SK-MEL-5 (cell line): ENCODE data around the gene CFAP157. TPM values are rescaled to one million over a fixed set of nuclear protein-coding genes. Genes with fewer than 3 reads are reported as not detected.

ENCODE experiments used
- DNase-seq: peaks from one replicate; pipeline ENCODE4 v3.0.0-alpha.2; 2016; ENCODE audit warnings: low read depth, low spot score
- in situ Hi-C: cut with HindIII; loops from 2 replicates; pipeline ENCODE4 v1.10.0; 2016; ENCODE audit warnings: low sequenced_read_pairs, high pct_unique_total_duplicates, low pct_unique_long_range_greater_than_20kb
- total RNA-seq: library from RNA; depleted of rRNA; stranded (reverse); fragments of >200 nt; shearing (Covaris generic); gene quantifications from 2 replicates; pipeline ENCODE4 v1.2.3, GENCODE V29; 2014

Gene CFAP157
- total RNA-seq, 1 experiment from 2014 or later: 0.11 TPM

DNA sequence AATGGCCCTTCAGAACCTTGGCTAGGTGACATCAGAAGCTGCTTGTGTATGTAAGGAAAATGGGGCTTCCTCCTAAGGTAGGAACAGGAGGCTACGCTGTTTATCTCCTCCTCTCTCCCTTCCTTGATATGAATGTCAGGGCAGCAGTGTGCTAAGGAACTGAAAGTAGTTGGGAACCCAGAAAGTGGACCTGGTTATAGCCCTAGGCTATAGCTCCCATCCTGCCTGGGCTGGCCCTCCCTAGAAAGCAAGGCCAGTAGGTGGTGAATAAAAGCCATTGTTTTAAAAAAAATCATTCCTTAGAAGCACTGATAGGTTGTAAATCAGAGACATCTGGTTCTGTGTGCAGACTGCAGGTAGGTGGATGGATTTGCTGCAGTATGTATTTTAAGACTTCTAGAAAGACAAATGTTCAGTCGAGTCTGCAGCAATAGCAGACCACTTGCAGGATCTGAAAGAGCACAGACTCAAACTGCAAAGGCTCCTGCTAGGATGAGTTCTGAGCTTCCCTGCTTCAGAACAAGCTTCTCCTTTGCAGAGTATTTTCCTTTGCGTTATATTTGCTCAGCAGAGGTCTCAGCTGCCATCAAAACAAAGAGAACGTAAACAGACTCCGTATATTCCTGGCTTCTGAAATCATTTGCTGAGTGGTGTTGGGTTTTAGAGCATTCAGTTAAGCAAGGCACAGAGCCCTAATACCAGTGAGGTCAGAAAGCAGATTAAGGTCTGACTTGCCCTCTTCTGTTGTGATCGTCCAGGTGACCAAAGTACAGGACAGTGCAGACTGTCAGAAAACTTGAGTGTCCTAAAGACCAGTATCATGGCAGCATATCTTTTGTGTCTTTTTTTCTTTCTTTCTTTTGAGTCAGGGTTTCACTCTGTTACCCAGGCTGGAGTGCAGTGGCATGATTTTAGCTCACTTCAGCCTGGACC, 20.1 kb upstream of the CFAP157 start:
- no peak for DNase-seq
- in situ Hi-C loops: no loop called here

DNA sequence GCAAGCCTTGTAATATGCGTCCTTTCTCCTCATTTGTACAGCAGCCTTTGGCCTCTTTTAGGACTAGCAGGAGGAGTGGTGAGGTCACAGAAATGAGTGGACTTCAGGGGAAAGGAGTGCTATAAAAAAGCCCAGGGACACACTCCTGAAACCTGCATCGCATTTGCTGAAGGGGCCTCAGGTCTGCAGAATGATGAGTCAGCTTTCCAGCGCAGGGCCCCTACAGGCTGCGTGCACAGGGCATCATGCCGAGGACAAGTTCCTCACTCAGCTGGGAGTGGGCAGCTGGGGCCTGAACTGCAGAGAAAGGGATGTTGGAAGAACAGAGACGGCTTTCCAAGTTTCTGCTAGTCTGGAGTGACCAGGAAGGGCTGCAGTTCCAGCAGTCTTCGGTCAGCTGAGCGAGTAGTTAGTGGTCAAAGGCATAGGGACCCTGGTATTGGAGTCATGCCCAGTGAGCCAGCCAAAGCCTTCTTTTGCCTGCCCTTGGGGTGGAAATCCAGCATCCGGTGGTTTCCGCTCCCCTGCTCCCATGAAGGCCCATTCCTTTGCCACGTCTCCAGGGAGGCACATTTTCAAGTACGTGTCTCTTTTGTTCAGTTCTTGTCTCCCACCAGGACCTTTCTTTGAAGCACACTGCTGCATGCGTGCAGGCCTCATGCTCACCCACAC, 17.3 kb upstream of the CFAP157 start:
- in situ Hi-C loops: no loop called here

DNA sequence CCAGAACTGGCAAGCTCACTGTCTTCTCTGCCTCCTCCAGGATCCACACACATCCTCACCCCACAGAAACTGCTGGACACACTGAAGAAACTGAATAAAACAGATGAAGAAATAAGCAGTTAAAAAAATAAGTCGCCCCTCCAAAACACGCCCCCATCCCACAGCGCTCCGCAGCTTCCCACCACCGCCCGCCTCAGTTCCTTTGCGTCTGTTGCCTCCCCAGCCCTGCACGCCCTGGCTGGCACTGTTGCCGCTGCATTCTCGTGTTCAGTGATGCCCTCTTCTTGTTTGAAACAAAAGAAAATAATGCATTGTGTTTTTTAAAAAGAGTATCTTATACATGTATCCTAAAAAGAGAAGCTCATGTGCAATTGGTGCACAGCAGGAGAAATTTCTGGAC, 16.1 kb upstream of the CFAP157 start:
- in situ Hi-C loops: no loop called here

More for the DNA sequence above, 17.3 kb upstream of the CFAP157 start:
- no peak for DNase-seq

DNA sequence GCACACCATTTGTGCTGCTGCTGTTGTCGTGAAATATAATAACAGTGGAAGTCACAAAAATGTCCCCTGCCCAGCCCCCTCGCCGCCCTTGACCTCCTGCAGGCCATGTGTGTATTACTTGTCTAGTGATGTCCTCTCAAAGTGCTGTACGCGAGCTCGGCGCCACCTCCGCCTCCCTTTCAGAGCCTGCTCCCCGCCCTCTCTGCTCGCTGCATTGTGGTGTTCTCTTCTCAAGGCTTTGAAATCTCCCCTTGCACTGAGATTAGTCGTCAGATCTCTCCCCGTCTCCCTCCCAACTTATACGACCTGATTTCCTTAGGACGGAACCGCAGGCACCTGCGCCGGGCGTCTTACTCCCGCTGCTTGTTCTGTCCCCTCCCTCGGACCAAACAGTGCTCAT, 14.7 kb upstream of the CFAP157 start:
- DNase-seq: no peak
- in situ Hi-C loops: no loop called here

More for the DNA sequence above, 16.1 kb upstream of the CFAP157 start:
- no peak for DNase-seq

DNA sequence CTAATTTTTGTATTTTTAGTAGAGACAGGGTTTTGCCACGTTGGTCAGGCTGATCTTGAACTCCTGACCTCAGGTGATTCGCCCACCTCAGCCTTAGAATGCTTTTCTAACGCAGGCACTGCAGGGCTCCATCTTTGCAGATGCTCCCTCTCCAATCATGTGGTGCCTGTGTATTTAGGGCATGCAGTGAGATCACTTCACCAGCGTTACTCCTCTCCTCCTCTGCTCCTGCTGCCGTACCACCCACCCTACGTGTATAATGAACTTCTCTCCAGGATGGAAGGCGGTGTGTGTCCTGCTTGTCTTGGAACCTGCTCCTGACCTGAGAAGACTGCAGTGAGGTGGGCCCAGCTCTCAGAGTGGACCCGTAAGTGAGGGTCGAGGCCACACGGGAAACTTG, 13.6 kb upstream of the CFAP157 start:
- in situ Hi-C loops: no loop called here
- no peak for DNase-seq

DNA sequence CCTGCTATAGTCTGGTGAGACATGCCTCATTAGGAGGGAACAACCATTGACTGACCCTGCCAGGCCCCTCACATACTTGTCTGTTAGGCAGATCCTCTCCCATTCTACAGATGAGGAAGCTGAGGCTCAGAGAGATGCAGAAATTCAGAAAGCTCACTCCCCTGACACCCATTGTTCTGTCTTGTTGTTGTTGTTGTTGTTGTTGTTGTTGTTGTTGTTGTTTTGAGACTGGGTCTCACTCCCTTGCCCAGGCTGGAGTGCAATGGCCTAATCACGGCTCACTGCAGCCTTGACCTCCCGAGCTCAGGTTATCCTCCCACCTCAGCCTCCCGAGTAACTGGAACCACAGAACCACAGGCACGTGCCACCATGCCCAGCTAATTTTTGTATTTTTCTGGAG, 13.1 kb upstream of the CFAP157 start:
- no peak for DNase-seq
- in situ Hi-C loops: no loop called here

DNA sequence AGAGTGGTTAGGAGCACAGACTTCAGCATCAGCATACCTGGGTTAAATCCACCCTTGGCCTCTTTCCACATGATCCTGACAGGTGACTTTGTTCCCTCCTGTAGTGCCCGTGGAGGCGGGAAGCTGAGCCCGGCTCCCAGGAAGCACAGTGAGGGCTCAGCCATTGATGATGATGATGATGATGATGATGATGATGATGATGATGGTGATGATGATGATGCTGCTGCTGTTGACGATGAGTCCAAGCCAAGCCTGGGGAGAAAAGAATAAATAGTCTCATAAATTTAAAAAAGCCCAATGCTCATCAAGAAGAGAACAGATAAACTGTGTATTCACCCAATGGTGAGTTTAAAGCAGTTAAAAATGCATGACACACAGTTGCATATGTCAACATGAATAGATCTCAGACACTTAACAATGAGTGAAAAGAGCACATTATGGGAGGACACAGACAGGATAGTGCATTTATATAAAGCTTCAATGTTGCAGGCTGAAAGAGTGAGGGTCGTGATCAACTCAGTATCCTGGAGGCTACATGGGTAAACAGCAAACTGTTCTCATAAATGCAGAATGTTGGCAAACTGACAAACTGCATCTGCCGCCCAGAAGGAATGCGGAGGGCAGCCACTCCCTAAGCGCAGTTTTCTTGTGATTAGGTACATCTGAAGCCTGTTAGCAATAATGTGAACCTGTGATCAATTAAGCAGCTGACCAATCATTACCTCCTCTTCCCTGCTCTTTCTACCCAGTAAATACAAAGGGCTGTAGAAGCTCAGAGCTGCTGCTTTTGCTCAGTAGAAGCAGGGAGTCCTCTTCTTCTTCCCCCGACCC, 11.7 kb upstream of the CFAP157 start:
- in situ Hi-C loops: no loop called here
- no peak for DNase-seq

DNA sequence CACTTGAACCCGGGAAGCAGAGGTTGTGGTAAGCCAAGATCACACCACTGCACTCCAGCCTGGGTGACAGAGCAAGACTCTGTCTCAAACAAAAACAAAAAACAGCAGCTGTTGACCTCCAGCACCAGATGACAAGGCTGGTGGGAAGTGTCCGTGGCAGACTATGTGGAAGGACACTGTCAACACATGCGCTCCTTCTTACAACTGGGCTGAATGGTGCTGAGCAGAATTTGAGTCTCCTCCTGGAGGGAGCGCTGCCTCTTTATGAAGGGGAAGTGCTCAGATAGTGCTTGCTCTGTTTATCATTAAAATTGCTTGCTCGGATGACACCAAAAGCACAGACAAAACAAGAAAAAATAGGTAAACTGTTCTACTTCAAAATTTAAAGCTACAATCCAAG, 9.2 kb upstream of the CFAP157 start:
- in situ Hi-C loops: no loop called here
- DNase-seq: no peak

DNA sequence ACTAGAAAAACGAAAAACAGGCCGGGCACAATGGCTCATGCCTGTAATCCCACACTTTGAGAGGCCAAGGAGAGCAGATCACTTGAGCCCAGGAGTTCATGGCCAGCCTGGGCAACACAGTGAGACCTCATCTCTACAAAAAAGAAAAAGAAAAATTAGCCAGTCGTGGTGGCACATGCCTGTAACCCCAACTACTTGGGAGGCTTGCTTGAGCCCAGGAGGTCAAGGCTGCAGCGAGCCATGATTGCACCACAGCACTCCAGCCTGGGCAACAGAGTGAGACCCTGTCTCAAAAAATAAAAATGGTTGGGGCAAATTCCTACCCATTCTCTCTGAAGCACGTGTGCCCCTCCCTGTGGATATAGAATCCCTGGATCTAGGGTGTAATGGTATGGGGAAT, 8.4 kb upstream of the CFAP157 start:
- in situ Hi-C loops: no loop called here
- DNase-seq: no peak

DNA sequence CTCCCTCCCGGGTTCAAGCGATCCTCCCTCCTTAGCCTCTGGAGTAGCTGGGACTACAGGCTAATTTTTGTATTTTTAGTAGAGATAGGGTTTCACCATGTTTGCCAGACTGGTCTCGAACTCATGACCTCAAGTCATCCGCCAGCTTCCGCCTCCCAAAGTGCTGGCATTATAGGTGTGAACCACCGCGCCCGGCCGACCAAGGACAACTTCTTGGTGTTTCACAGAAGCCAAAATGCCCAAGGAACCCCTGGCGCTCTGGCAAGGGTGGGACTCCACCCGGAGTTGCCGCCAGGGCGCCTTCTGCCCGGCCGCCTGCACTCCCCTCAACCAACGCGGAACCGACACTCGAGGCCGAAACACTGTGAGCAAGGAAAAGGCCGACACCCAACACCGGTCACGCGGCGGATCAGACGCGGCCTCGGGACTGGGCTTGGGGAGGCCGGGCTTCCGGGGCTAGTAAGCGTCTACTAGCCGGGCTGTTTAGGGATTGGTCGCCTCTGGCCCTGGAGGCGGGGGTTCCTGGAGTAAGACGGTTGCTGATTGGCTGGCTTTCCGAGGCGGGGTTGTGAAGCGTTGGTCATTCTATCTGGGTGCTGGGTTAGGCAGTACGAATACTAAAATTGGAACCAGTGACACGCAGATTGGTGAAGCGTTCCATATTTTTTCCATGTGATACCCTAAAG, 7.7 kb upstream of the CFAP157 start:
- in situ Hi-C loops: no loop called here
- DNase-seq: peak; percentile 87

DNA sequence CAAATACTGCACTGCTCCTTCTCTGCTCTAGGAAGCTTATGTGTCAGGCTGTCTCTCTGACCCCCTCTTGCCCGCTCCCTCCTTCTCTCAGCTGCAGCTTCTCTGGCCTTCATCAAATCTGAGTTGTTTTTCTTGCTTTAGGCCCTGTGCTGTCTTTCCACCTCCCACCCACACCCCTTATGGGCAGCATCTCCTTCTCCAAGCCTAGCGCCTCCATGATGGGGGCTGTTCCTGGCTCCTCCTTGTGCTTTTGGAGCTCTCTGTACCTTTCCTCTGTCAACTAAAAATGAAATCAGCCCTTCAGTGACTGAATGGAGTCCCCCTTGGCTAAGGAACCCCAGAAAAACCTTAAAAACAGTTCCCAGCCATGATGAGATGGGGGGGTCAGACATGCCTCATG, 6.6 kb upstream of the CFAP157 start:
- no peak for DNase-seq
- in situ Hi-C loops: no loop called here

DNA sequence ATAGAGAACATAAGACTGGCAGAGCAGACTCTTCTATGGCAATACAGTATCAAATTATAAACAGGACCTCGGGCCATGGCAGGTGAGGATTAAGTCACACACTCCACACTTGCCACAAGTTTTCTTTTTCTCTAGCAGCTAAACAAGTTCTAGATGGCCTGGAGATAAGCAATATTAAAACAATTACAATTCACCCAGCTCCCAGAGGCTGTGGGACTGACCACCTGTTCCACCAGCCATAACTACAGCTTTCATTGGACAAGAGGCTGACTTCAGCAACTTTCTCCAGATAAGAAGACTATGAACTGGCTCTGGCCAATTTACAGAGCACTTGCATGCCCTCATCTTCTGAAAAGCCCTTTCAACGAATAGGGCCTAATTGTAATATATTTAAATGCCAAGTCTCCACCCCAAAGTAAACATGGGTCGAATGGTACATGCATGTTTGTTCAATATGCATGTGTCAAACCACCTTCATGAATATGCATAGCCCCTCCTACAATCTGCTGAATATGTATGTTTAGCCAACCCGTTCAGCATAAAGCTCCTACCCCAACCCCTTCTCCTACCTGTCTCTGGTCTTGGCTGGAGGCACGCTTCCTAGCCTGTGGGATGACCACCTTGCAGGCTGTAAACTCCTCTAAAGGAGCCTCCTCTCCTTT, 6.1 kb upstream of the CFAP157 start:
- DNase-seq: no peak
- in situ Hi-C loops: no loop called here

DNA sequence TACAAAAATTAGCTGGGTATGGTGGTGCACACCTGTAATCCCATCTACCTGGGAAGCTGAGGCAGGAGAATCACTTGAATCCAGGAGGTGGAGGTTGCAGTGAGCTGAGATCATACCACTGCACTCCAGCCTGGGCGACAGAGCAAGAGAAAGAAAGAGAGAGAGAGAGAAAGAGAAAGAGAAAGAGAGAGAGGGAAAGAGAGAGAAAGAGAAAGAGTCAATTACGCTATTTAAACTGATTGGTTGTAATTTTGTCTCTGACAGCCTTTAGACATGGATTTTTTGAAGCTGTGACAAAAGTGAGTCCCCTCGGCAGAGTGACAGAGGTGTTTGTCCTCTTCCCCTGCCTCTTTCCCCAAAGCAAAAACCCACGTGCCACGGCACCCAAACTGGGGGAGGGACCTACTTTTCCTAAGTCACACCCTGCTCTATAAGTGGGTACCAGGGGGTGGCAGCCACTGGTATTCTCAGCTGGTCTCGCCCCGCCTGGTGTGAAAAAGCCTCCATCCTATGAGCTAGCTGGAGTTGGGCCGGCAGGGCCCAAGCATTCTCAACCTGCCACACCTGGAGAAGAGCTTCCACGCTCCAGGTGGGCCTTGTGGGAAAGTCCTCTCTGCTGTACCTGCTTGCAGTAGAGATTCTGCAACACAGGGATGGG, 3.4 kb upstream of the CFAP157 start:
- no peak for DNase-seq
- in situ Hi-C loops: no loop called here

DNA sequence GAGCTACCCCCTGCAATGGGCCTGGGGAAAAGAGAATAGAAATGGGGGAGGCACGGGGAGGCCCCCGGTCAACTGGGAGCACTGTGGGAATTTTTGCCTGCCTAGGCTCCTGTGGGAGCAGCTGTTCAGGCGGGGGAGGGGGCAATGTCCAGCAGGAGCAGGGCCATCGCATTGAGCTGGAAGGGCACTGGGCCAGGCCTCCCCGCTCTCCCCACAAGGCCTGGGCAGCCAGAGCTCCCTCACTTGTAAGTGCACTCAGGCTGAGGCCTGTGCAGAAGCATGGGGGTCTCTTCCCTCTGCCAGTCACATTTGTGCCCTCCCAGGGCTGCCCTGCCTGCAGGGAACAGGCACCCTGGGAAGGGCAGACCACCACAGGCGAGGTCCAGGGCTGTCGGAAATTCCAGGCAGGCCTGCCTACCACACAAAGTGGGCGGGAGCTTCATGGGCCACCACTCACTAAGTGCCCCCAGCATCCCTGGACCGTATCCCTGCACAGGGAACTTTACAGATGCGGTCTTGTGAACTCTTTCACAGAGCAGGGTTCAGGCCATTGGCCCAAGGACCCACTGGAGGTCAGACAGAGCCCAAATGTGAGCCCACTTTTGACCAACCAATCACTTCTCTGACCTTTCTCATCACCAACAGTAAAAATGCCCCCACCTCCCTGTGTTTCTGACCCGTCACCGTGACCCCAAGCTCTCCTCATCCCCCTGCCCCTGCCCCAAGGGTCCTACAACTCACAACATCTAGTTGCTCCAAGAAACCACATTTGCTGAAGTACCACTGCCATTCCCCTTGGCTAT, 1.0 kb upstream of the CFAP157 start:
- no peak for DNase-seq
- in situ Hi-C loops: no loop called here

DNA sequence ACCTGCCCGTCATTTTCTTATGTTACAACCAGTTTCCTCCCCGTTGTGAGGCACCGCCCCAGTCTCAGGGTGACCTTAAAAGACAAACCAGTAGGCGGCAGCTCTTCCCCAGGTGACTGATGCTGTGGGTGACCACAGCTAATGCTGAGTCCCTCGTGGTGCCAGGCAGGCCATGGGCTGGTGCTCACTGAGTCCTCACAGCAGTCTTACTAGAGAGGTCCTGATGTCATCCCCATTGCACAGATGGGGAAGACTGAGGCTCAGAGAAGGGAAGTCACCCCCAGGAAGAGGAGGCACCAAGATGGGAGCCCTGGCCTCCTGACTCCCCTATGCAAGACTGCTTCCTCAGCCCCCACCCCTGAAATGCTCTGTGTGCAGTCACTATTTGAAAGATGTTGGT, 978 bp downstream of the CFAP157 start:
- in situ Hi-C loops: no loop called here
- peak; percentile 38 for DNase-seq

DNA sequence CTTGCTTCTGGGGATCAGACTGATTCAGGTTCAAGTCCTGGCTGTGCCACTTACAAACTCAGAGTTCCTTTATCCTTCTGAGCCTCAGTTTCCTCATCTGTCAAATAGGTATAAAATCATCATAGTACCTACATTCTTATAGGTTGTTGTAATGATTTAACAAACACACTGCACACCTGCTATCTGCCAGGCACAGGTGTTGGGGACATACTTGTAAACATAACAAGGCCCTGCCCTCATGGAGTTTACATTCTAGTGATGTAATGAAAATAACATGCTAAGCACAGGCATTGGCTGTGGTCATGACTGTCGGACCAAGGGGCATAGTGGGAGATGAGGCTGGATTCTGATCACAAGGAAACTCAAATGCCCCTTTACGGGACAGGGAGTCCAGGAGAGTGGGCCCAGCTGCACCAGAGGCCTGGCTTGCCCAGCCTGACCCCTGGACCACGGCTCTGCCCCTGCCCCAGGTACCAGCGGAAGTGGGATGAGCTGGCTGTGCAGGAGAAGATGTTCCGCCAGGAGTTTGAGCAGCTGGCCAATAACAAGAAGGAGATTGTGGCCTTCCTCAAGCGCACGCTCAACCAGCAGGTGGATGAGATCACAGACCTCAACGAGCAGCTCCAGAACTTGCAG, 2.3 kb downstream of the CFAP157 start:
- no peak for DNase-seq

More for the DNA sequence above, 2.3 kb downstream of the CFAP157 start:
- in situ Hi-C loops: no loop called here
